ENCODE results near the gene PDE6D. TPM values are rescaled to one million over a fixed set of nuclear protein-coding genes. Genes with fewer than 3 reads are reported as not detected.

Gene PDE6D
- total and polyA plus RNA-seq, 2 of the 4 experiments (the other 2 are of a cell fraction), result 13.8 to 24.7 TPM

DNA sequence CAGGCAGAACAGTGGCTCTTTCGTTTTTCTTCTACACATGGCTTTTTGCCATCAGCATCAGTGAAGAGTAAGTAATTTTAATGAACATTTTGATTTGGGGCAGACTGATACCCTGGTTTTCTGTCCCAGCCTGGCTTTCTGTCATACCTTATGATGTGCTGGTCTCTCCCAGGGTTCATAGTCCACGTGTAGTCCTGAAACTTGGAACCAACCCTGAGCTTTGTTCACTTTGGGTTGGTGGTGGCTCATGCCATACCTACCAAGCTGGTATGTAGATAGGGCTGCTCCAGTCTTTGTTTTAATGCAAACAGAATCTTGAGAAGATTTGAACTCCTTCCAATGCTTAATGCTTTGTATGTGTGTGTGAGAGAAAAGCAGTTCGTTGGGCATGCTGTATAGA lies 10.0 kb upstream of the PDE6D start:
- no peak overlapping the region for H3K9ac ChIP-seq (ENCODE audit: low read depth, low read length)
- no peak overlapping the region for H3K23ac ChIP-seq (ENCODE audit: low read depth, low read length)
- no peak overlapping the region for H3K56ac ChIP-seq (ENCODE audit: extremely low read depth, insufficient read depth, low read length)
- peaks cover 2% of the 10 kb centered on the region for H3K4me1 ChIP-seq (ENCODE audit: control insufficient read depth, insufficient read depth, low read length)
- H3K79me1 ChIP-seq (ENCODE audit: low read depth in 1 of 2, low read length in 2 of 2), result peaks cover 15 to 64% of the 10 kb centered on the region in 2 experiments
- ChIA-PET CTCF (no interaction called here), POLR2A (ENCODE audit: unreplicated experiment) (no interaction called here)
- peaks cover 9% of the 10 kb centered on the region; the same call in 1 of the 2 replicates for H4K20me1 ChIP-seq (ENCODE audit: insufficient read depth, low read length)
- TF ChIP-seq, protein P1, sequence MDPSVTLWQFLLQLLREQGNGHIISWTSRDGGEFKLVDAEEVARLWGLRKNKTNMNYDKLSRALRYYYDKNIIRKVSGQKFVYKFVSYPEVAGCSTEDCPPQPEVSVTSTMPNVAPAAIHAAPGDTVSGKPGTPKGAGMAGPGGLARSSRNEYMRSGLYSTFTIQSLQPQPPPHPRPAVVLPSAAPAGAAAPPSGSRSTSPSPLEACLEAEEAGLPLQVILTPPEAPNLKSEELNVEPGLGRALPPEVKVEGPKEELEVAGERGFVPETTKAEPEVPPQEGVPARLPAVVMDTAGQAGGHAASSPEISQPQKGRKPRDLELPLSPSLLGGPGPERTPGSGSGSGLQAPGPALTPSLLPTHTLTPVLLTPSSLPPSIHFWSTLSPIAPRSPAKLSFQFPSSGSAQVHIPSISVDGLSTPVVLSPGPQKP (IDR thresholded peaks at IDR 0.05; ENCODE audit: borderline replicate concordance, low read depth, low read length), result no peak
- TF ChIP-seq MXI1 (IDR thresholded peaks at IDR 0.05; ENCODE audit: borderline replicate concordance, low read depth, low read length) (no peak), NFE2L2 (IDR thresholded peaks at IDR 0.05; ENCODE audit: low read depth, low read length) (no peak), SMC3 (IDR thresholded peaks at IDR 0.05; ENCODE audit: low read depth, low read length) (no peak)
- TF ChIP-seq, protein P2, sequence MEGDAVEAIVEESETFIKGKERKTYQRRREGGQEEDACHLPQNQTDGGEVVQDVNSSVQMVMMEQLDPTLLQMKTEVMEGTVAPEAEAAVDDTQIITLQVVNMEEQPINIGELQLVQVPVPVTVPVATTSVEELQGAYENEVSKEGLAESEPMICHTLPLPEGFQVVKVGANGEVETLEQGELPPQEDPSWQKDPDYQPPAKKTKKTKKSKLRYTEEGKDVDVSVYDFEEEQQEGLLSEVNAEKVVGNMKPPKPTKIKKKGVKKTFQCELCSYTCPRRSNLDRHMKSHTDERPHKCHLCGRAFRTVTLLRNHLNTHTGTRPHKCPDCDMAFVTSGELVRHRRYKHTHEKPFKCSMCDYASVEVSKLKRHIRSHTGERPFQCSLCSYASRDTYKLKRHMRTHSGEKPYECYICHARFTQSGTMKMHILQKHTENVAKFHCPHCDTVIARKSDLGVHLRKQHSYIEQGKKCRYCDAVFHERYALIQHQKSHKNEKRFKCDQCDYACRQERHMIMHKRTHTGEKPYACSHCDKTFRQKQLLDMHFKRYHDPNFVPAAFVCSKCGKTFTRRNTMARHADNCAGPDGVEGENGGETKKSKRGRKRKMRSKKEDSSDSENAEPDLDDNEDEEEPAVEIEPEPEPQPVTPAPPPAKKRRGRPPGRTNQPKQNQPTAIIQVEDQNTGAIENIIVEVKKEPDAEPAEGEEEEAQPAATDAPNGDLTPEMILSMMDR (conservative IDR thresholded peaks at IDR 0.05; ENCODE audit: low read depth, low read length), result no peak
- H4K91ac ChIP-seq (ENCODE audit: insufficient read depth, low read depth, low read length), result no peak overlapping the region
- H2BK120ac ChIP-seq (ENCODE audit: low read depth, low read length), result no peak overlapping the region
- H3K18ac ChIP-seq (ENCODE audit: low read depth, low read length), result no peak overlapping the region
- DNase-seq, result no peak
- no peak overlapping the region for H2BK15ac ChIP-seq (ENCODE audit: low read depth, low read length)
- no peak overlapping the region for H4K5ac ChIP-seq (ENCODE audit: low read depth, low read length)
- intact Hi-C loops (cut with micrococcal nuclease) (no loop called here), in situ Hi-C loops (cut with MboI; ENCODE audit: low sequenced_read_pairs) (no loop called here), dilution Hi-C loops (cut with HindIII; ENCODE audit: low sequenced_read_pairs, unreplicated experiment) (no loop called here)
- H3K4ac ChIP-seq (ENCODE audit: low read depth, low read length), result no peak overlapping the region
- no peak overlapping the region for H2AK5ac ChIP-seq (ENCODE audit: low read depth, low read length)
- WGBS, 2 experiments (ENCODE audit: extremely low coverage in 2 of 2, insufficient read length in 1 of 2), result no CpG with 5 or more reads among the region's 3 CpGs
- H3K9me1 ChIP-seq (ENCODE audit: insufficient read depth, low read length), result 0 out of 2 replicates have a peak, but pooled peaks cover 2% of the 10 kb centered on the region
- H3K9me3 ChIP-seq (ENCODE audit: control insufficient read depth, insufficient read depth, low read length), result no peaks in the 10 kb centered on the region
- H3K4me2 ChIP-seq (ENCODE audit: low read depth, low read length), result no peak overlapping the region
- H3K27ac ChIP-seq (ENCODE audit: insufficient read depth, low read length), result no peak overlapping the region
- H2BK20ac ChIP-seq (ENCODE audit: low read depth, low read length), result no peak overlapping the region
- H2BK5ac ChIP-seq (ENCODE audit: low read depth, low read length, poor library complexity, severe bottlenecking), result no peak overlapping the region
- BruUV-seq (replicated peaks), result no TSS peak
- H4K8ac ChIP-seq (ENCODE audit: low read depth in 2 of 2, low read length in 2 of 2), result no peak overlapping the region
- no peak overlapping the region for H2AK9ac ChIP-seq (replicated peaks; ENCODE audit: low read depth, low read length, poor library complexity)
- no peak for ATAC-seq (ENCODE audit: low read depth)
- no peak overlapping the region for H3K14ac ChIP-seq (replicated peaks; ENCODE audit: low read depth, low read length)
- H3K4me3 ChIP-seq (ENCODE audit: insufficient read depth, low read depth, low read length), result no peak overlapping the region
- peaks cover 26% of the 10 kb centered on the region for H3K36me3 ChIP-seq (ENCODE audit: control insufficient read depth, insufficient read depth, low read length)
- no peaks in the 10 kb centered on the region for H3K27me3 ChIP-seq (ENCODE audit: control insufficient read depth, insufficient read depth, low read length)
- H2AFZ ChIP-seq (replicated peaks; ENCODE audit: low read length, poor library complexity), result no peak overlapping the region

All from IMR-90 (cell line).